Gastroesophageal sphincter (tissue), 3 donors: ENCODE measurements around the gene SWAP70.

Source experiments
- CTCF ChIP-seq, 4 experiments: fragments of 200-600 bp in 2 of 4; fragments of 450-650 bp in 2 of 4; sonication (generic) in 1 of 4; IDR thresholded peaks; one replicate each; pipeline ENCODE4 v1.5.1; 2017 to 2019; ENCODE audit warnings: antibody characterized with exemption in 4 of 4, mild to moderate bottlenecking in 2 of 4, moderate library complexity in 2 of 4
- POLR2AphosphoS5 ChIP-seq: sonication (generic); formaldehyde crosslinking; IDR thresholded peaks from one replicate; pipeline ENCODE4 v1.6.1; 2017; ENCODE audit warnings: antibody characterized with exemption

GRCh38 chr11:9774591-9775397, 110.9 kb downstream of the SWAP70 start:
- TF ChIP-seq CTCF (IDR thresholded peaks at IDR 0.05) (no peak), POLR2AphosphoS5 (no peak)
